HepG2 (cell line): ENCODE results near the gene WNT3. TPM values are rescaled to one million over a fixed set of nuclear protein-coding genes. Genes with fewer than 3 reads are reported as not detected.
A peak's percentile ranks its signal among the peaks of the same experiment; 100 is the strongest.

ENCODE experiments used
- AHR ChIP-seq: IDR thresholded peaks from 2 replicates; pipeline ENCODE4 v1.6.1; 2018; ENCODE audit warnings: missing genetic modification reagents, missing compliant biosample characterization
- ATM ChIP-seq: fragments of 450-650 bp; IDR thresholded peaks from 2 replicates; pipeline ENCODE4 v1.7.1; 2017; ENCODE audit warnings: mild to moderate bottlenecking, borderline replicate concordance
- ESRRA ChIP-seq: sonication (generic); formaldehyde crosslinking; IDR thresholded peaks from 2 replicates; pipeline ENCODE4 v1.5.1; 2020; ENCODE audit warnings: mild to moderate bottlenecking, low read depth, missing genetic modification reagents
- GATA4 ChIP-seq: sonication (generic); IDR thresholded peaks from 2 replicates; pipeline ENCODE4 v1.6.1; 2016; ENCODE audit warnings: antibody characterized with exemption, low read depth, borderline replicate concordance
- HIVEP1 ChIP-seq: sonication (generic); formaldehyde crosslinking; IDR thresholded peaks from 2 replicates; pipeline ENCODE4 v1.4.0; 2020; ENCODE audit warnings: mild to moderate bottlenecking, missing genetic modification reagents
- JDP2 ChIP-seq: sonication (generic); formaldehyde crosslinking; IDR thresholded peaks from 2 replicates; pipeline ENCODE4 v1.8.1; 2022; ENCODE audit warnings: missing genetic modification reagents, borderline replicate concordance
- KMT2A ChIP-seq: sonication (generic); formaldehyde crosslinking; IDR thresholded peaks from 2 replicates; pipeline ENCODE4 v1.4.0; 2020; ENCODE audit warnings: missing genetic modification reagents
- MAFG ChIP-seq: sonication (generic); formaldehyde crosslinking; IDR thresholded peaks from 2 replicates; pipeline ENCODE4 v1.5.1; 2020; ENCODE audit warnings: mild to moderate bottlenecking, missing genetic modification reagents
- NFE2L1 ChIP-seq: sonication (generic); formaldehyde crosslinking; IDR thresholded peaks from 2 replicates; pipeline ENCODE4 v1.4.0; 2020; ENCODE audit warnings: missing genetic modification reagents, mild to moderate bottlenecking, borderline replicate concordance
- NFE2L2 ChIP-seq: fragments of 150-350 bp; IDR thresholded peaks from 2 replicates; pipeline ENCODE4 v1.6.1; 2014; ENCODE audit warnings: low read length
- NFIC ChIP-seq: IDR thresholded peaks from 2 replicates; pipeline ENCODE4 v1.6.1; 2012; ENCODE audit warnings: mild to moderate bottlenecking, low read length, inconsistent platforms
- RCOR2 ChIP-seq: IDR thresholded peaks from 2 replicates; pipeline ENCODE4 v1.6.1; 2016; ENCODE audit warnings: missing biosample characterization, missing genetic modification reagents
- SOX13 ChIP-seq, 3 experiments: fragments of 450-650 bp in 1 of 3; sonication (generic) in 1 of 3; formaldehyde crosslinking in 1 of 3; IDR thresholded peaks in 2 of 3; conservative IDR thresholded peaks in 1 of 3; 2 replicates each; pipeline versions ENCODE4 v1.5.0 to v1.6.1; 2016 to 2020; ENCODE audit warnings: antibody characterized with exemption in 1 of 3, mild to moderate bottlenecking in 1 of 3, missing compliant biosample characterization in 1 of 3, missing genetic modification reagents in 1 of 3, moderate library complexity in 1 of 3
- TOE1 ChIP-seq: sonication (generic); formaldehyde crosslinking; IDR thresholded peaks from 2 replicates; pipeline ENCODE4 v1.4.0; 2020; ENCODE audit warnings: mild to moderate bottlenecking, missing genetic modification reagents
- TOPORS ChIP-seq: sonication (generic); formaldehyde crosslinking; IDR thresholded peaks from 2 replicates; pipeline ENCODE4 v1.8.0; 2023; ENCODE audit warnings: mild to moderate bottlenecking, missing genetic modification reagents
- ZBTB42 ChIP-seq: sonication (generic); formaldehyde crosslinking; IDR thresholded peaks from 2 replicates; pipeline ENCODE4 v1.5.0; 2020; ENCODE audit warnings: mild to moderate bottlenecking, missing genetic modification reagents
- ZBTB7A ChIP-seq: sonication (generic); formaldehyde crosslinking; IDR thresholded peaks from 2 replicates; pipeline ENCODE4 v1.8.0; 2022; ENCODE audit warnings: mild to moderate bottlenecking, missing genetic modification reagents
- ZFP1 ChIP-seq: IDR thresholded peaks from 2 replicates; pipeline ENCODE4 v1.6.1; 2016
- ZNF251 ChIP-seq: sonication (generic); formaldehyde crosslinking; IDR thresholded peaks from 2 replicates; pipeline ENCODE4 v1.9.0; 2021; ENCODE audit warnings: mild to moderate bottlenecking, missing genetic modification reagents
- ZNF33A ChIP-seq: sonication (generic); formaldehyde crosslinking; IDR thresholded peaks from 2 replicates; pipeline ENCODE4 v1.5.1; 2020; ENCODE audit warnings: missing genetic modification reagents, mild to moderate bottlenecking, moderate library complexity, borderline replicate concordance
- ZNF547 ChIP-seq: sonication (generic); formaldehyde crosslinking; IDR thresholded peaks from 2 replicates; pipeline ENCODE4 v1.5.1; 2020; ENCODE audit warnings: mild to moderate bottlenecking, missing genetic modification reagents
- ZNF556 ChIP-seq: sonication (generic); formaldehyde crosslinking; IDR thresholded peaks from 2 replicates; pipeline ENCODE4 v1.4.0; 2020; ENCODE audit warnings: mild to moderate bottlenecking, missing genetic modification reagents, borderline replicate concordance
- ZNF816 ChIP-seq: sonication (generic); formaldehyde crosslinking; IDR thresholded peaks from 2 replicates; pipeline ENCODE4 v1.8.0; 2022; ENCODE audit warnings: missing genetic modification reagents, mild to moderate bottlenecking, borderline replicate concordance
- polyA plus RNA-seq, 8 experiments: library from polyadenylated mRNA; depleted of rRNA in 3 of 8; stranded (reverse) in 7 of 8; unstranded in 1 of 8; fragments of >200 nt; fragmentation: Illumina TruSeq in 4 of 8; extraction: Trizol in 4 of 8; gene quantifications; 2 replicates each; pipeline versions ENCODE4 v1.2.1 to v1.2.3, GENCODE V29; 2011 to 2016; ENCODE audit warnings: low read depth in 4 of 8, missing spikeins in 1 of 8, mixed read lengths in 1 of 8; ENCODE audit not compliant: insufficient read depth in 1 of 8
- total RNA-seq, 5 experiments: library from RNA; depleted of rRNA; stranded (reverse); fragments of >200 nt; fragmentation: Illumina TruSeq; extraction: Trizol; gene quantifications; 2 replicates each; pipeline ENCODE4 v1.2.3, GENCODE V29; 2016; ENCODE audit warnings: low read depth in 1 of 5
- TF ChIP-seq, protein P1 (sequence below): sonication (generic); formaldehyde crosslinking; IDR thresholded peaks from 2 replicates; pipeline ENCODE4 v1.4.0; 2020; ENCODE audit warnings: missing genetic modification reagents
- TF ChIP-seq, protein P2 (sequence below): sonication (generic); formaldehyde crosslinking; IDR thresholded peaks from 2 replicates; pipeline ENCODE4 v1.5.1; 2020; ENCODE audit warnings: mild to moderate bottlenecking, moderate library complexity, missing genetic modification reagents
- TF ChIP-seq, protein P3 (sequence below): sonication (generic); formaldehyde crosslinking; IDR thresholded peaks from 2 replicates; pipeline ENCODE4 v1.5.0; 2020; ENCODE audit warnings: missing genetic modification reagents
- TF ChIP-seq, protein P4 (sequence below): IDR thresholded peaks from 2 replicates; pipeline ENCODE4 v1.6.1; 2016; ENCODE audit warnings: low read depth

The WNT3 gene
- total and polyA plus RNA-seq, 2 of the 13 experiments (the other 11 are each of a cell fraction or from before 2014, with no cell fraction given), result 8.5 to 10.3 TPM

DNA sequence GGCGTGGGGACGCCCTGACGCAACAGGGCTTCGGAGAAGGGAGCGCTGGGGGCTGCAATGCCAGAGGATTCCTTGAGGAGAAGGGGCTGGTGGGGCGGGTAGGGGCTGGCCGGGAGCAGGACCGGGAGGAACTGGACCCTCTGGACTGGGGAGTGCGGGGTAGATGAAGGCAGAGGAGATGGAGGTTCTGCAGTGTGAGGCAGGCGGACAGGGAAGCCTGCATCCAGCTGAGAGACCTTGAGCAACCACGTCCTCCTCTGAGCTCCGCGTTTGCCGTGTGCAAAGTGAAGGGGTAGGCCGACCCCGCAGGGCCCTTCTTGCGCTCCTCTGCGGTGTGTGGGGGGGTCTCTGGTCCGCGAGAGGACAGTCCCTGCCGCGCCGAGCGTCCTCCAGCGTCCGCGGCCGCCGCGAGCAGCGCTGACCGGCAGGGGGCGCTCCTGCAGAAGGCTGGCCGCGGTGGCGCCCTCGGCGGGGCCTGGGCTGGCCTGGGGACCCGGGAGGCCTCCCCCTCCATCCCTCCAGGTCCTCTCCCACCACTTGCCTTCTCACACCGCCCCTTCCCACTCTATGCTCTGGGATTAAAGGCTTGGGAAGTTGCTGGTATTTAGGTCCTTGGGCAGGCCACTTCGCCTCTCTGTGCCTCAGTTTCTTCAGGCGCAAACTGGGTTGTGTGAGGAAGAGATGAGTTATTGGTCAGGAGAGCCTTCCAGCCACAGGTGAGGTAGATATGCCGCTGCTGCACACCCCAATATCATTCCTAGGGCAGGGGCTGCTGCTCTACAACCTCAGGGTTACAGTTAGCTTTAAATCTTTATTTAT lies 23.3 kb upstream of the WNT3 start (continued):
- TF ChIP-seq, protein P1, sequence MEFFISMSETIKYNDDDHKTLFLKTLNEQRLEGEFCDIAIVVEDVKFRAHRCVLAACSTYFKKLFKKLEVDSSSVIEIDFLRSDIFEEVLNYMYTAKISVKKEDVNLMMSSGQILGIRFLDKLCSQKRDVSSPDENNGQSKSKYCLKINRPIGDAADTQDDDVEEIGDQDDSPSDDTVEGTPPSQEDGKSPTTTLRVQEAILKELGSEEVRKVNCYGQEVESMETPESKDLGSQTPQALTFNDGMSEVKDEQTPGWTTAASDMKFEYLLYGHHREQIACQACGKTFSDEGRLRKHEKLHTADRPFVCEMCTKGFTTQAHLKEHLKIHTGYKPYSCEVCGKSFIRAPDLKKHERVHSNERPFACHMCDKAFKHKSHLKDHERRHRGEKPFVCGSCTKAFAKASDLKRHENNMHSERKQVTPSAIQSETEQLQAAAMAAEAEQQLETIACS (CRISPR knock-in tag), result no peak
- TF ChIP-seq TOE1 (no peak), GATA4 (no peak), ATM (no peak), HIVEP1 (CRISPR knock-in tag) (no peak), ZNF547 (CRISPR knock-in tag) (no peak), AHR (CRISPR knock-in tag) (peak; percentile 24; the same call in 1 of the 2 replicates), TOPORS (CRISPR knock-in tag) (no peak), RCOR2 (CRISPR knock-in tag) (no peak), NFIC (no peak), MAFG (CRISPR knock-in tag) (no peak), ZNF816 (no peak), NFE2L1 (CRISPR knock-in tag) (no peak), ZBTB7A (no peak; the same call in 1 of the 2 replicates), SOX13 (IDR thresholded peaks at IDR 0.05) (no peak), SOX13 (CRISPR knock-in tag; conservative IDR thresholded peaks at IDR 0.05 in 1 of 2, IDR thresholded peaks at IDR 0.05 in 1 of 2) (no peak), ZNF556 (no peak), ZBTB42 (CRISPR knock-in tag) (no peak), JDP2 (CRISPR knock-in tag) (no peak), ESRRA (CRISPR knock-in tag) (no peak), ZFP1 (CRISPR knock-in tag) (no peak), ZNF251 (no peak), KMT2A (CRISPR knock-in tag) (no peak), ZNF33A (CRISPR knock-in tag) (no peak), NFE2L2 (no peak)
- TF ChIP-seq, protein P2, sequence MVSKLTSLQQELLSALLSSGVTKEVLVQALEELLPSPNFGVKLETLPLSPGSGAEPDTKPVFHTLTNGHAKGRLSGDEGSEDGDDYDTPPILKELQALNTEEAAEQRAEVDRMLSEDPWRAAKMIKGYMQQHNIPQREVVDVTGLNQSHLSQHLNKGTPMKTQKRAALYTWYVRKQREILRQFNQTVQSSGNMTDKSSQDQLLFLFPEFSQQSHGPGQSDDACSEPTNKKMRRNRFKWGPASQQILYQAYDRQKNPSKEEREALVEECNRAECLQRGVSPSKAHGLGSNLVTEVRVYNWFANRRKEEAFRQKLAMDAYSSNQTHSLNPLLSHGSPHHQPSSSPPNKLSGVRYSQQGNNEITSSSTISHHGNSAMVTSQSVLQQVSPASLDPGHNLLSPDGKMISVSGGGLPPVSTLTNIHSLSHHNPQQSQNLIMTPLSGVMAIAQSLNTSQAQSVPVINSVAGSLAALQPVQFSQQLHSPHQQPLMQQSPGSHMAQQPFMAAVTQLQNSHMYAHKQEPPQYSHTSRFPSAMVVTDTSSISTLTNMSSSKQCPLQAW (CRISPR knock-in tag), result no peak
- TF ChIP-seq, protein P3, sequence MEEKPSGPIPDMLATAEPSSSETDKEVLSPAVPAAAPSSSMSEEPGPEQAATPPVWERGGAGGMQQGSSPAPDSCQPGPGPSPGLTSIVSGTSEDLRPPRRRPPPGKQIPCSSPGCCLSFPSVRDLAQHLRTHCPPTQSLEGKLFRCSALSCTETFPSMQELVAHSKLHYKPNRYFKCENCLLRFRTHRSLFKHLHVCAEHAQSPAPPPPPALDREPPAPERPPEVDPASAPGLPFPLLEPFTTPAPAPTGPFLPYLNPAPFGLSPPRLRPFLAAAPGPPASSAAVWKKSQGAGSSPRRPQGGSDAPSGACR (CRISPR knock-in tag), result no peak
- TF ChIP-seq, protein P4, sequence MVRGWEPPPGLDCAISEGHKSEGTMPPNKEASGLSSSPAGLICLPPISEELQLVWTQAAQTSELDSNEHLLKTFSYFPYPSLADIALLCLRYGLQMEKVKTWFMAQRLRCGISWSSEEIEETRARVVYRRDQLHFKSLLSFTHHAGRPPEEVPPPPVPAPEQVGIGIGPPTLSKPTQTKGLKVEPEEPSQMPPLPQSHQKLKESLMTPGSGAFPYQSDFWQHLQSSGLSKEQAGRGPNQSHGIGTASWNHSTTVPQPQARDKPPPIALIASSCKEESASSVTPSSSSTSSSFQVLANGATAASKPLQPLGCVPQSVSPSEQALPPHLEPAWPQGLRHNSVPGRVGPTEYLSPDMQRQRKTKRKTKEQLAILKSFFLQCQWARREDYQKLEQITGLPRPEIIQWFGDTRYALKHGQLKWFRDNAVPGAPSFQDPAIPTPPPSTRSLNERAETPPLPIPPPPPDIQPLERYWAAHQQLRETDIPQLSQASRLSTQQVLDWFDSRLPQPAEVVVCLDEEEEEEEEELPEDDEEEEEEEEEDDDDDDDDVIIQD (CRISPR knock-in tag), result no peak
